ENCODE measurements around the gene CTSA.

DNA sequence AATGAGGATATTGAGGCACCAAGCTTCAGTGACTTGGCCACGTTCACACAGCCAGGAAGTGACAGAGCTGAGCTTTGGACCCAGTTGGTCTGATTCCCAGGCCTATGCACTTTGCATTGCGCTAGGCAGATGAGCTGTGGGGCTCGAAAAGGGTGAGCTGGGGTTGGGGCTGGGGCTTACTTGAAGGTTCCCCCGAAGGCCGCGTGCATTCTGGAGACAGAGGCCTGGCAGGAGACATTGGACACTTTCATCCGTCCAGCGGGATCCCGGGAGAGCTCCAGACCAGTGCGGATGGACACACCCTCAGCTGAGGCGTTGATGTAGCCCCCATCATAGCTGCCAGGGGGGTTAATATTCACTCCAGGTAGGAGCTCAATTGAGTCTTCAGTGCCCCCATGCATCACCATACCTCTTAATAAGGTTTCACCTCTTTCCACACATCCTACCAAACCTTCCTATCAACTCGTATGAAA is 18.2 kb downstream of the CTSA start:
- TF ChIP-seq, protein P1, sequence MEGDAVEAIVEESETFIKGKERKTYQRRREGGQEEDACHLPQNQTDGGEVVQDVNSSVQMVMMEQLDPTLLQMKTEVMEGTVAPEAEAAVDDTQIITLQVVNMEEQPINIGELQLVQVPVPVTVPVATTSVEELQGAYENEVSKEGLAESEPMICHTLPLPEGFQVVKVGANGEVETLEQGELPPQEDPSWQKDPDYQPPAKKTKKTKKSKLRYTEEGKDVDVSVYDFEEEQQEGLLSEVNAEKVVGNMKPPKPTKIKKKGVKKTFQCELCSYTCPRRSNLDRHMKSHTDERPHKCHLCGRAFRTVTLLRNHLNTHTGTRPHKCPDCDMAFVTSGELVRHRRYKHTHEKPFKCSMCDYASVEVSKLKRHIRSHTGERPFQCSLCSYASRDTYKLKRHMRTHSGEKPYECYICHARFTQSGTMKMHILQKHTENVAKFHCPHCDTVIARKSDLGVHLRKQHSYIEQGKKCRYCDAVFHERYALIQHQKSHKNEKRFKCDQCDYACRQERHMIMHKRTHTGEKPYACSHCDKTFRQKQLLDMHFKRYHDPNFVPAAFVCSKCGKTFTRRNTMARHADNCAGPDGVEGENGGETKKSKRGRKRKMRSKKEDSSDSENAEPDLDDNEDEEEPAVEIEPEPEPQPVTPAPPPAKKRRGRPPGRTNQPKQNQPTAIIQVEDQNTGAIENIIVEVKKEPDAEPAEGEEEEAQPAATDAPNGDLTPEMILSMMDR (IDR thresholded peaks at IDR 0.05) = no peak
- no peak for TF ChIP-seq POLR2A (IDR thresholded peaks at IDR 0.05)

Measured in testis (tissue), 2 donors.